Tibial artery (tissue), 4 donors: ENCODE measurements around the gene KIF22.
"Not testable (repeated sequence)": the region's sequence is repeated elsewhere in the genome, so short reads cannot be mapped to it uniquely, and the experiment has no call there.

ENCODE experiments used
- DNase-seq, 2 donors: peaks; one replicate each; pipeline ENCODE4 v3.0.0-alpha.2; 2019
- H3K27ac ChIP-seq, 2 donors: fragments of 200-600 bp; sonication (generic) in 1 of 2; 1 replicate in 1 of 2; 2 replicates in 1 of 2; pipeline ENCODE4 v1.5.1; 2018 to 2019; ENCODE audit warnings: mild to moderate bottlenecking in 1 of 2
- H3K27me3 ChIP-seq, 2 donors: fragments of 200-600 bp; sonication (generic) in 1 of 2; one replicate each; pipeline versions ENCODE4 v1.5.1 to v1.6.0; 2016 to 2019
- H3K36me3 ChIP-seq, 3 donors: fragments of 200-600 bp; sonication (generic) in 2 of 3; one replicate each; pipeline ENCODE4 v1.5.1; 2016 to 2019; ENCODE audit warnings: mild to moderate bottlenecking in 2 of 3
- H3K4me1 ChIP-seq, 4 donors: fragments of 200-600 bp; sonication (generic) in 2 of 4; 1 replicate in 3 of 4; 2 replicates in 1 of 4; pipeline ENCODE4 v1.5.1; 2016 to 2019
- H3K4me3 ChIP-seq, 2 donors: fragments of 200-600 bp; sonication (generic) in 1 of 2; 1 replicate in 1 of 2; 2 replicates in 1 of 2; pipeline ENCODE4 v1.5.1; 2018 to 2019; ENCODE audit warnings: mild to moderate bottlenecking in 2 of 2
- H3K9me3 ChIP-seq, 3 donors: fragments of 200-600 bp; sonication (generic) in 1 of 3; one replicate each; pipeline ENCODE4 v1.5.1; 2016 to 2019
- CTCF ChIP-seq, 2 experiments: fragments of 200-600 bp in 1 of 2; fragments of 450-650 bp in 1 of 2; IDR thresholded peaks; one replicate each; pipeline ENCODE4 v1.5.1; 2017 to 2019; ENCODE audit warnings: antibody characterized with exemption in 2 of 2, mild to moderate bottlenecking in 1 of 2, moderate library complexity in 1 of 2
- intact Hi-C: fragments of 100-400 bp; cut with DNase I; formaldehyde crosslinking; loops from one replicate; pipeline ENCODE4 v1.15.0; 2023; ENCODE audit warnings: low total_unique reads

KIF22 gene

GRCh38 chr16:29756654-29757053 lies 33.9 kb upstream of the KIF22 start:
- no peak for TF ChIP-seq CTCF (IDR thresholded peaks at IDR 0.05)
- H3K4me3 ChIP-seq: no peak overlapping the region
- H3K27me3 ChIP-seq: no peaks in the 10 kb centered on the region
- no peaks in the 10 kb centered on the region for H3K4me1 ChIP-seq
- no peak overlapping the region for H3K27ac ChIP-seq
- H3K9me3 ChIP-seq: no peaks in the 10 kb centered on the region
- no peak for DNase-seq
- H3K36me3 ChIP-seq: no peaks in the 10 kb centered on the region
- intact Hi-C loops: no loop called here

GRCh38 chr16:29757086-29757485 lies 33.5 kb upstream of the KIF22 start:
- H3K36me3 ChIP-seq, H3K27ac ChIP-seq, H3K4me3 ChIP-seq, H3K9me3 ChIP-seq, H3K27me3 ChIP-seq, intact Hi-C loops, H3K4me1 ChIP-seq, DNase-seq: not testable (repeated sequence)

GRCh38 chr16:29757950-29758466 lies 32.5 kb upstream of the KIF22 start:
- no peak for TF ChIP-seq CTCF (IDR thresholded peaks at IDR 0.05)
- H3K27ac ChIP-seq: no peak overlapping the region
- intact Hi-C loops: no loop called here
- no peaks in the 10 kb centered on the region for H3K36me3 ChIP-seq
- H3K4me3 ChIP-seq: no peak overlapping the region
- H3K27me3 ChIP-seq: no peaks in the 10 kb centered on the region
- H3K4me1 ChIP-seq: no peaks in the 10 kb centered on the region
- no peaks in the 10 kb centered on the region for H3K9me3 ChIP-seq
- DNase-seq: no peak

GRCh38 chr16:29760567-29761279 lies 29.8 kb upstream of the KIF22 start:
- peaks cover 0 to 8% of the 10 kb centered on the region in 2 donors for H3K27me3 ChIP-seq
- no peaks in the 10 kb centered on the region for H3K4me1 ChIP-seq
- H3K27ac ChIP-seq: no peak overlapping the region
- intact Hi-C loops: no loop called here
- DNase-seq: no peak
- no peaks in the 10 kb centered on the region for H3K36me3 ChIP-seq
- H3K4me3 ChIP-seq: no peak overlapping the region
- no peaks in the 10 kb centered on the region for H3K9me3 ChIP-seq
- TF ChIP-seq CTCF (IDR thresholded peaks at IDR 0.05): no peak

- H3K4me1 ChIP-seq, intact Hi-C loops, H3K36me3 ChIP-seq, DNase-seq, H3K9me3 ChIP-seq, H3K27ac ChIP-seq, H3K4me3 ChIP-seq: not testable (repeated sequence)
- H3K27me3 ChIP-seq: peaks cover 0 to 10% of the 10 kb centered on the region in 2 donors
Measured at GRCh38 chr16:29761280-29761651, 29.3 kb upstream of the KIF22 start.

- no peaks in the 10 kb centered on the region for H3K9me3 ChIP-seq
- H3K36me3 ChIP-seq: no peaks in the 10 kb centered on the region
- H3K4me1 ChIP-seq: no peaks in the 10 kb centered on the region
- no peak for DNase-seq
- no peak overlapping the region for H3K27ac ChIP-seq
- no peak overlapping the region for H3K4me3 ChIP-seq
- intact Hi-C loops: no loop called here
- no peak for TF ChIP-seq CTCF (IDR thresholded peaks at IDR 0.05)
- peaks cover 0 to 13% of the 10 kb centered on the region in 2 donors for H3K27me3 ChIP-seq
Measured at GRCh38 chr16:29761882-29762281, 28.7 kb upstream of the KIF22 start.
